MCF 10A (cell line): ENCODE results near the gene DLST. TPM values are rescaled to one million over a fixed set of nuclear protein-coding genes. Genes with fewer than 3 reads are reported as not detected.

ENCODE experiments used
- BruUV-seq: library from RNA; stranded (reverse); fragments of 400-500 nt; replicated peaks from 2 replicates; lab custom pipeline; 2021; lab: Mats Ljungman, UMichigan
- CTCF ChIA-PET: fragments of 300-600 bp; sonication (Branson Sonifier 250); formaldehyde crosslinking; extraction: SDS; loops from one replicate; lab custom pipeline; 2021; ENCODE audit warnings: antibody characterized with exemption, inconsistent platforms; lab: Yijun Ruan, JAX
- POLR2A ChIA-PET: fragments of 300-600, 350-650 bp; sonication (Branson Sonifier 250); formaldehyde crosslinking; extraction: SDS; loops from one replicate; lab custom pipeline; 2020; ENCODE audit warnings: antibody characterized with exemption, inconsistent platforms; lab: Yijun Ruan, JAX
- DNase-seq: peaks from one replicate; pipeline ENCODE4 v3.0.0-alpha.2; 2018; ENCODE audit not compliant: unreplicated experiment
- H3K27ac Mint-ChIP-seq: one replicate; pipeline ENCODE4 v1.8.0; 2022; ENCODE audit warnings: mild to moderate bottlenecking, low read depth, mixed read lengths; ENCODE audit not compliant: unreplicated experiment
- H3K27me3 Mint-ChIP-seq: one replicate; pipeline ENCODE4 v1.8.0; 2022; ENCODE audit warnings: mixed read lengths; ENCODE audit not compliant: insufficient read depth, unreplicated experiment
- H3K36me3 Mint-ChIP-seq: one replicate; pipeline ENCODE4 v1.8.0; 2022; ENCODE audit warnings: mild to moderate bottlenecking, moderate library complexity, mixed read lengths; ENCODE audit not compliant: insufficient read depth, unreplicated experiment
- H3K4me1 Mint-ChIP-seq: one replicate; pipeline ENCODE4 v1.8.0; 2022; ENCODE audit warnings: mixed read lengths; ENCODE audit not compliant: insufficient read depth, unreplicated experiment
- H3K4me3 Mint-ChIP-seq: one replicate; pipeline ENCODE4 v1.8.0; 2022; ENCODE audit warnings: mild to moderate bottlenecking, moderate library complexity, mixed read lengths; ENCODE audit not compliant: unreplicated experiment
- H3K9me3 Mint-ChIP-seq: one replicate; pipeline ENCODE4 v1.8.0; 2022; ENCODE audit warnings: mixed read lengths; ENCODE audit not compliant: unreplicated experiment
- CTCF ChIP-seq: fragments of 200-600 bp; IDR thresholded peaks from one replicate; pipeline ENCODE4 v1.8.0; 2022; ENCODE audit warnings: antibody characterized with exemption, mild to moderate bottlenecking; ENCODE audit not compliant: unreplicated experiment
- intact Hi-C: fragments of 100-400 bp; cut with micrococcal nuclease; formaldehyde crosslinking; loops from 2 replicates; pipeline ENCODE4 v1.14.1; 2022
- total RNA-seq: library from RNA; stranded (reverse); gene quantifications from 2 replicates; pipeline ENCODE4 v1.2.3, GENCODE V29; 2022

The DLST gene
- total RNA-seq, 1 experiment from 2014 or later: 114 TPM

GRCh38 chr14:74855021-74855420 lies 26.7 kb upstream of the DLST start:
- CTCF ChIA-PET: interaction anchor here (0.5 to 3.2 kb wide), 6 partner anchors 9 to 552 kb away, joined by 3 to 10 read pairs (median 4); no protein-coding TSS in a partner anchor

GRCh38 chr14:74855945-74856344 lies 25.8 kb upstream of the DLST start:
- ChIA-PET CTCF (interaction anchor here (0.6 to 9.2 kb wide), 7 partner anchors 15 to 232 kb away, joined by 3 to 182 read pairs (median 4); no protein-coding TSS in a partner anchor), POLR2A (interaction anchor here (0.6 to 1.9 kb wide), 5 partner anchors 8 to 52 kb away, joined by 3 to 6 read pairs (median 4); no protein-coding TSS in a partner anchor)
- no TSS peak for BruUV-seq
- TF ChIP-seq CTCF: no peak
- no peaks in the 10 kb centered on the region for H3K27me3 Mint-ChIP-seq
- no peak overlapping the region for H3K4me3 Mint-ChIP-seq
- intact Hi-C loops: no loop called here
- H3K27ac Mint-ChIP-seq: no peak overlapping the region
- no peaks in the 10 kb centered on the region for H3K4me1 Mint-ChIP-seq
- H3K9me3 Mint-ChIP-seq: no peaks in the 10 kb centered on the region
- no peak for DNase-seq
- peaks cover 6% of the 10 kb centered on the region for H3K36me3 Mint-ChIP-seq

More at GRCh38 chr14:74855021-74855420, 26.7 kb upstream of the DLST start:
- Mint-ChIP-seq H3K36me3 (peaks cover 6% of the 10 kb centered on the region), H3K27me3 (no peaks in the 10 kb centered on the region), H3K4me1 (peaks cover under 1% of the 10 kb centered on the region), H3K27ac (no peak overlapping the region), H3K9me3 (no peaks in the 10 kb centered on the region), H3K4me3 (no peak overlapping the region)
- TF ChIP-seq CTCF: no peak
- intact Hi-C loops: no loop called here
- POLR2A ChIA-PET: interaction anchor here (1.1 to 1.9 kb wide), 2 partner anchors 10 to 28 kb away, joined by 4 to 5 read pairs; no protein-coding TSS in a partner anchor
- DNase-seq: no peak
- BruUV-seq: no TSS peak

GRCh38 chr14:74856366-74856765 lies 25.4 kb upstream of the DLST start:
- no peak overlapping the region for H3K4me3 Mint-ChIP-seq
- H3K27ac Mint-ChIP-seq: no peak overlapping the region
- no peak for TF ChIP-seq CTCF
- no peaks in the 10 kb centered on the region for H3K27me3 Mint-ChIP-seq
- POLR2A ChIA-PET: interaction anchor here (0.6 to 1.9 kb wide), 4 partner anchors 8 to 51 kb away, joined by 3 to 6 read pairs (median 4); no protein-coding TSS in a partner anchor
- no TSS peak for BruUV-seq
- intact Hi-C loops: no loop called here
- H3K4me1 Mint-ChIP-seq: no peaks in the 10 kb centered on the region
- DNase-seq: peak; percentile 69
- H3K36me3 Mint-ChIP-seq: peaks cover 6% of the 10 kb centered on the region
- CTCF ChIA-PET: interaction anchor here (0.6 to 9.2 kb wide), 4 partner anchors 16 to 232 kb away, joined by 3 to 182 read pairs (median 7); no protein-coding TSS in a partner anchor
- H3K9me3 Mint-ChIP-seq: no peaks in the 10 kb centered on the region

GRCh38 chr14:74858022-74858421 lies 23.7 kb upstream of the DLST start:
- DNase-seq: no peak
- Mint-ChIP-seq H3K4me1 (no peaks in the 10 kb centered on the region), H3K4me3 (no peak overlapping the region), H3K27ac (no peak overlapping the region), H3K9me3 (no peaks in the 10 kb centered on the region), H3K27me3 (no peaks in the 10 kb centered on the region), H3K36me3 (peaks cover 6% of the 10 kb centered on the region)
- TF ChIP-seq CTCF: no peak
- no TSS peak for BruUV-seq
- intact Hi-C loops: no loop called here
- ChIA-PET POLR2A (interaction anchor here (0.6 to 0.9 kb wide), 4 partner anchors 24 to 225 kb away, joined by 3 to 4 read pairs (median 3); partner anchors contain the start of gene DLST), CTCF (interaction anchor here (0.6 to 9.2 kb wide), 6 partner anchors 19 to 1100 kb away, joined by 3 to 204 read pairs (median 7); partner anchors contain the start of genes DLST and PROX2)
